ENCODE measurements around the gene RNU6-1.

RNU6-1 gene

GRCh38 chr15:67801142-67801541 is 38.7 kb downstream of the RNU6-1 start:
- no peak for DNase-seq (ENCODE audit: low spot score)

- DNase-seq (ENCODE audit: low spot score) = no peak
Observed at GRCh38 chr15:67799801-67800205, 40.0 kb downstream of the RNU6-1 start.

DNA sequence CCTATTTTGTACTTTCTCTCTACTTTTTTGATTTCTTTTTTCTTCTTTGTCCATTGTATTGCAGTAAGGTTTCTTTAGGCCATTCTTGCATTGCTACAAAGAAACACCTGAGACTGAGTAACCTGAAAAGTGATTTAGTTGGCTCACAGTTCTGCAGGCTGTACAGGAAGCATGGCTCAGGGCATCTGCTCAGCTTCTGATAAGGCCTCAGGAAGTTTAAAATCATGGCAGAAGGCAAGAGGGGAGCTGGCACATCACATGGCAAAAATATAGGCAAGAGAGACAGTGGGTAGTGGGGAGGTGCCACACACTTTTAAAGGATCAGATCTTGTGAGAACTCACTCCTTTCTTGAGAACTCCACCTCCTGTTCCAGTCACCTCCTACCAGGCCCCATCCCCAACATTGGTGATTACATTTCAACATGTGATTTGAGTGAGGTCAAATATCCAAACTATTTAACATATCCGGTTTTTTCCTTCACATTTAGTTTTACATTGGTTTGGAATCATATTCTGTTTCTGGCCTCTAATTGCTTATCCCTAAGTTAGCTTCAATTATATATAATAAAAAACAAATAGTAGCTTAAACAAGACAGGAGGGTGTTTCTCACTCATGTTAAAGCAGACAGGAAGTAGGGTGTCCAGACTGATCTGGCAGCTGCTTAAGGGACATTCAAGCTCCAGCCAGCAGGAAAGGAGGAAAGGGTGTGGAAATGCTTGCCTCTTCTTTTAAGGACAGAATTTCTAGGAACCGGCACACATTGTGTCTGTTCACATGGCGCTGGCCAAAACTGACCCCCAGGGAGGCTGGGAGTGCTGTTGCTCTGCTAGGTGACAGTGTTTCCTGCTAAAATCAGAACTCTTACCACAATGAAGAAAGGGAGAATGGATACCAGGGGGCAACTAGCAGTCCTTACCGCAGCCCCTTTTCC is 43.4 kb downstream of the RNU6-1 start:
- DNase-seq (ENCODE audit: low spot score) = no peak

- DNase-seq (ENCODE audit: low spot score) = no peak
Observed at GRCh38 chr15:67794832-67795574, 44.8 kb downstream of the RNU6-1 start.

GRCh38 chr15:67792250-67792942 is 47.4 kb downstream of the RNU6-1 start:
- no peak for DNase-seq (ENCODE audit: low spot score)

DNA sequence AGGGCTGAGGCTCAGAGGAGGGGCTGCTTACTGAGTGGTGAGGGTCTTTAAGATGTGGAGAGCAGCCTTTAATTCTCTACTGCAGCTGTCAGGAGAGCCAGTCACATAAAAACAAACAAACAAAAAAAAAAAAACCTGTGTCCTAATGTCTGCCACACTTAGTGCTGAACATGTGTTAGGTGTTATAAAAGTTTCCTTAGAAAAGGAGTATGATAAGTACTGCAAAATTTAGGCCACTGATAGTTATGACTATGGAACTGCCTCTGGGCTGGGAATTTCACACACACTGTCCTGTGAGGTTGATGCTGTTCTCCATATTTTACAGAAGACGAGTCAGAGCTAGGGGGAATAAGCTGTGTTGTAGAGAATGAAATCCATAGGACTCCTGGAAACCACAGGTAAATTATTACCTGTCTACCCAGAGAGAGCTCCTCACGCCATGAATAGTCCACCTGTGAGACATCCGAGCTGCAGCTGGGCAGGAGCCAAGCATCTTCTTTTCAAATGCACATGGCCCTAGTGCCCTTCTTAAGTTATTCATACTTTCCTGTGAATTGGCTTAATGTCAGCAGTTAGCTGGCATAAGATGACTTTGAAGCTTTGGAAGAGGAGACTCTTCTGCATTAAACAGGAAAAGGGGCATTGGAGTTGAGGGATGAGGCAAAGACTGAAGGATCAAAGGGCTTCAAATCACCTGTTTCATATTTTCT is 49.1 kb downstream of the RNU6-1 start:
- DNase-seq (ENCODE audit: low spot score) = no peak
